Loucy (cell line): ENCODE data around the gene MACROD2.

Experiments used
- H2AFZ ChIP-seq: fragments of 200-600 bp; sonication (generic); 2 replicates; pipeline ENCODE4 v1.6.0; 2016; ENCODE audit warnings: antibody characterized with exemption, mild to moderate bottlenecking, low read length, moderate library complexity
- H3F3A ChIP-seq: fragments of 200-600 bp; 2 replicates; pipeline ENCODE4 v1.6.0; 2016; ENCODE audit warnings: antibody characterized with exemption, low read depth, mild to moderate bottlenecking
- H3K27me3 ChIP-seq: fragments of 200-600 bp; sonication (generic); 2 replicates; pipeline ENCODE4 v1.6.1; 2014; ENCODE audit warnings: low read length, mild to moderate bottlenecking; ENCODE audit not compliant: insufficient read depth, poor library complexity, severe bottlenecking
- H3K36me3 ChIP-seq: fragments of 200-600 bp; sonication (generic); 2 replicates; pipeline ENCODE4 v1.6.1; 2016; ENCODE audit warnings: low read length; ENCODE audit not compliant: insufficient read depth
- H3K4me1 ChIP-seq: fragments of 200-600 bp; sonication (generic); 2 replicates; pipeline ENCODE4 v1.5.1; 2014; ENCODE audit warnings: low read length, mild to moderate bottlenecking; ENCODE audit not compliant: insufficient read depth, poor library complexity, severe bottlenecking
- H3K4me2 ChIP-seq: fragments of 200-600 bp; sonication (generic); 2 replicates; pipeline ENCODE4 v1.6.0; 2014; ENCODE audit warnings: antibody characterized with exemption, low read length, low read depth, mild to moderate bottlenecking; ENCODE audit not compliant: poor library complexity, severe bottlenecking
- H3K4me3 ChIP-seq: fragments of 200-600 bp; sonication (generic); 2 replicates; pipeline ENCODE4 v1.5.1; 2014; ENCODE audit warnings: low read length, mild to moderate bottlenecking, mixed read lengths; ENCODE audit not compliant: poor library complexity, severe bottlenecking
- H3K79me2 ChIP-seq: fragments of 200-600 bp; sonication (generic); 2 replicates; pipeline ENCODE4 v1.6.1; 2014; ENCODE audit warnings: low read length; ENCODE audit not compliant: insufficient read depth
- H3K9ac ChIP-seq: fragments of 200-600 bp; sonication (generic); 2 replicates; pipeline ENCODE4 v1.6.0; 2014; ENCODE audit warnings: mild to moderate bottlenecking, low read depth, low read length, moderate library complexity; ENCODE audit not compliant: poor library complexity, severe bottlenecking
- H3K9me2 ChIP-seq: fragments of 200-600 bp; sonication (generic); replicated peaks from 2 replicates; pipeline ENCODE4 v1.6.1; 2016; ENCODE audit warnings: low read depth, low read length, mixed read lengths
- H3K9me3 ChIP-seq: fragments of 200-600 bp; sonication (generic); 2 replicates; pipeline ENCODE4 v1.6.1; 2014; ENCODE audit warnings: mild to moderate bottlenecking, antibody characterized with exemption, low read length, low read depth; ENCODE audit not compliant: insufficient read depth
- H4K20me1 ChIP-seq: fragments of 200-600 bp; sonication (generic); 2 replicates; pipeline ENCODE4 v1.6.0; 2014; ENCODE audit warnings: antibody characterized with exemption, low read length, mild to moderate bottlenecking; ENCODE audit not compliant: insufficient read depth, poor library complexity, severe bottlenecking
- EZH2phosphoT487 ChIP-seq: fragments of 200-600 bp; IDR thresholded peaks from 2 replicates; pipeline ENCODE4 v1.6.1; 2018; ENCODE audit warnings: antibody characterized with exemption, mild to moderate bottlenecking, moderate library complexity, borderline replicate concordance
- TF ChIP-seq, protein P1 (sequence below): fragments of 200-600 bp; sonication (generic); conservative IDR thresholded peaks from 2 replicates; pipeline ENCODE4 v1.5.1; 2014; ENCODE audit warnings: mild to moderate bottlenecking, antibody characterized with exemption, low read length

MACROD2 gene

DNA sequence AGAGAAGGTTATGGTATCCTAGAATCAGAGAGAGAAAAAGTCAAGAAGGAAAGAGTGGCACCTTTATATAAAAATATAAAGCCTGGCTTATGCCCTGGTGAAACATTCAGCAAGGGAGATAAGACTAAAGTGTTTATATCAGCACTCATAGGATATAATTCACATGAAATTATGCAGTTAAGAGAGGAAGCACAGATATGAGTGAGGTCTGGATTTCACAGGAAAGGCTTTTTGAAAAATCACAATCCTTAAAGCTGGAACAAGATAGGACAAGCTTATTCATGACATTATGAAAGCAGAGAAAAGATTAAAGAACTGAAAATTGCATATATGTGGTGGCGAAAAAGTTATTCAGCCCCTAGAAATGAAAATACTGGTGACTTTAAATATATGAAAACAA lies 523.3 kb downstream of the MACROD2 start:
- Histone ChIP-seq H4K20me1 (no peaks in the 10 kb centered on the region), H3K27me3 (no peaks in the 10 kb centered on the region), H3K9me2 (no peaks in the 10 kb centered on the region), H3K79me2 (no peaks in the 10 kb centered on the region), H3F3A (no peaks in the 10 kb centered on the region), H3K4me1 (no peaks in the 10 kb centered on the region), H3K9me3 (no peaks in the 10 kb centered on the region), H3K9ac (no peak overlapping the region), H2AFZ (no peak overlapping the region), H3K4me3 (no peak overlapping the region), H3K4me2 (no peak overlapping the region), H3K36me3 (no peaks in the 10 kb centered on the region)
- TF ChIP-seq, protein P1, sequence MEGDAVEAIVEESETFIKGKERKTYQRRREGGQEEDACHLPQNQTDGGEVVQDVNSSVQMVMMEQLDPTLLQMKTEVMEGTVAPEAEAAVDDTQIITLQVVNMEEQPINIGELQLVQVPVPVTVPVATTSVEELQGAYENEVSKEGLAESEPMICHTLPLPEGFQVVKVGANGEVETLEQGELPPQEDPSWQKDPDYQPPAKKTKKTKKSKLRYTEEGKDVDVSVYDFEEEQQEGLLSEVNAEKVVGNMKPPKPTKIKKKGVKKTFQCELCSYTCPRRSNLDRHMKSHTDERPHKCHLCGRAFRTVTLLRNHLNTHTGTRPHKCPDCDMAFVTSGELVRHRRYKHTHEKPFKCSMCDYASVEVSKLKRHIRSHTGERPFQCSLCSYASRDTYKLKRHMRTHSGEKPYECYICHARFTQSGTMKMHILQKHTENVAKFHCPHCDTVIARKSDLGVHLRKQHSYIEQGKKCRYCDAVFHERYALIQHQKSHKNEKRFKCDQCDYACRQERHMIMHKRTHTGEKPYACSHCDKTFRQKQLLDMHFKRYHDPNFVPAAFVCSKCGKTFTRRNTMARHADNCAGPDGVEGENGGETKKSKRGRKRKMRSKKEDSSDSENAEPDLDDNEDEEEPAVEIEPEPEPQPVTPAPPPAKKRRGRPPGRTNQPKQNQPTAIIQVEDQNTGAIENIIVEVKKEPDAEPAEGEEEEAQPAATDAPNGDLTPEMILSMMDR = no peak
- TF ChIP-seq EZH2phosphoT487 = no peak

DNA sequence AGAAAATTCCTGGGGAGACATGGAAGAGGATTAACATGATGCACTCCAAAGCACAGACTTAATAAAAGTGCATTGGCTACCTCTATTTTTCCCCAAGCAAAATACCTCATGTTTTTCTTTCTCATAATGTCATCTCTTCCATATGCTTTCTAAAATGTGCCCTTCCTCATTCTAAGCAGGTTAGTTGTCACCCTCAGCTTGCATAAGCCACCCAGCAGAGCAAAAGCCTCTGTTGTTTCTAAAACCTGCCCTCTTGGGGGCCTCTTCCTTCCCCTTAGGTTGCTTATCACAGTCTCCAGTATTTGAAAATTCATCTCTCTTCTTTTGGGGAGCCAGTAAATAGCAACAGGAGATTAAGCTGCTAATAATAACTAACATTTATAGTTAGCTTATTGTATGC lies 525.7 kb downstream of the MACROD2 start:
- no peak overlapping the region for H3K9ac ChIP-seq
- no peaks in the 10 kb centered on the region for H3K9me2 ChIP-seq
- no peaks in the 10 kb centered on the region for H3K79me2 ChIP-seq
- H3K4me1 ChIP-seq = no peaks in the 10 kb centered on the region
- H3K4me2 ChIP-seq = no peak overlapping the region
- no peaks in the 10 kb centered on the region for H3K9me3 ChIP-seq
- H3K36me3 ChIP-seq = no peaks in the 10 kb centered on the region
- no peak for TF ChIP-seq EZH2phosphoT487
- TF ChIP-seq, protein P1 = no peak
- H3F3A ChIP-seq = no peaks in the 10 kb centered on the region
- no peaks in the 10 kb centered on the region for H3K27me3 ChIP-seq
- no peak overlapping the region for H3K4me3 ChIP-seq
- H4K20me1 ChIP-seq = no peaks in the 10 kb centered on the region
- no peak overlapping the region for H2AFZ ChIP-seq

DNA sequence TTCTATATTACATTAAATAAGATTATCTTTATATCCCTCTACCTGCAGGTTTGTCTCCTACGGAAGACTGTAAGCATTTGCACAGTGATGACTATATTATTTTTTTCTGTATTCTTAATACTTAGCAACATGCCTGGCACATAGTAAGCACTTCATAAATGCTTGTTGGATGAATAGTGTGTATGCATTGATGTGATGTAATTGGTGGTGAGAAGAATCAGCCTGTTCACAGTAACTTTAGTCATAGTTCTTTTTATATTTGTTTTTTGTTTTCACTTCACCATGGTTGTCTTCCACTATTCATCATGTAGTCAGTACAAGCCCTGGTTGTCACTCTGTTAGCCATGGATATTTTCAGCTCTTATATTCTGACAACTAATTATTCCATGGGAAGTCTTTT lies 526.1 kb downstream of the MACROD2 start:
- H3K27me3 ChIP-seq = no peaks in the 10 kb centered on the region
- no peak overlapping the region for H3K9ac ChIP-seq
- no peak overlapping the region for H2AFZ ChIP-seq
- no peaks in the 10 kb centered on the region for H3K36me3 ChIP-seq
- no peak for TF ChIP-seq EZH2phosphoT487
- TF ChIP-seq, protein P1 = no peak
- no peaks in the 10 kb centered on the region for H3K4me1 ChIP-seq
- no peaks in the 10 kb centered on the region for H3K79me2 ChIP-seq
- H3K9me2 ChIP-seq = no peaks in the 10 kb centered on the region
- no peak overlapping the region for H3K4me3 ChIP-seq
- H3K9me3 ChIP-seq = no peaks in the 10 kb centered on the region
- H3K4me2 ChIP-seq = no peak overlapping the region
- no peaks in the 10 kb centered on the region for H3F3A ChIP-seq
- no peaks in the 10 kb centered on the region for H4K20me1 ChIP-seq
